NCI-H69 (cell line): ENCODE data around the gene NADSYN1.
"Not testable (repeated sequence)": the region's sequence is repeated elsewhere in the genome, so short reads cannot be mapped to it uniquely, and the experiment has no call there.

Experiments
- DNase-seq: peaks from one replicate; lab custom pipeline; 2025; lab: John Stamatoyannopoulos, UW

The NADSYN1 gene

GRCh38 chr11:71453037-71453917, at the start of gene NADSYN1:
TSS of gene NADSYN1 (plus strand) at chr11:71453203. CDS start at chr11:71453297, 94 bp downstream.
- peak; percentile 97 for DNase-seq

GRCh38 chr11:71404209-71404608, 48.8 kb upstream of the NADSYN1 start:
- no peak for DNase-seq

GRCh38 chr11:71406681-71407080, 46.3 kb upstream of the NADSYN1 start:
- DNase-seq = peak; percentile 70

- DNase-seq = no peak
These were observed 45.6 kb upstream of the NADSYN1 start for GRCh38 chr11:71407356-71407755.

GRCh38 chr11:71408826-71409225, 44.2 kb upstream of the NADSYN1 start:
- no peak for DNase-seq

GRCh38 chr11:71410363-71410966, 42.5 kb upstream of the NADSYN1 start:
- DNase-seq = no peak

- no peak for DNase-seq
These were observed 38.4 kb upstream of the NADSYN1 start for GRCh38 chr11:71414645-71415044.

- peak; percentile 25 for DNase-seq
These were observed 34.4 kb upstream of the NADSYN1 start for GRCh38 chr11:71418643-71419042.

GRCh38 chr11:71420455-71421241, 32.4 kb upstream of the NADSYN1 start:
- peak; percentile 78 for DNase-seq

- no peak for DNase-seq
These were observed 31.5 kb upstream of the NADSYN1 start for GRCh38 chr11:71421392-71421950.

- not testable (repeated sequence) for DNase-seq
These were observed 30.7 kb upstream of the NADSYN1 start for GRCh38 chr11:71422318-71422717.

- no peak for DNase-seq
These were observed 29.7 kb upstream of the NADSYN1 start for GRCh38 chr11:71423181-71423790.

- no peak for DNase-seq
These were observed 27.6 kb upstream of the NADSYN1 start for GRCh38 chr11:71425409-71425808.

GRCh38 chr11:71425860-71426259, 27.1 kb upstream of the NADSYN1 start:
- peak; percentile 82 for DNase-seq

GRCh38 chr11:71426413-71426812, 26.6 kb upstream of the NADSYN1 start:
- no peak for DNase-seq

- no peak for DNase-seq
These were observed 24.1 kb upstream of the NADSYN1 start for GRCh38 chr11:71428861-71429435.

GRCh38 chr11:71429701-71430100, 23.3 kb upstream of the NADSYN1 start:
- DNase-seq = no peak

GRCh38 chr11:71430166-71430565, 22.8 kb upstream of the NADSYN1 start:
- DNase-seq = no peak

GRCh38 chr11:71431271-71431670, 21.7 kb upstream of the NADSYN1 start:
- no peak for DNase-seq

- DNase-seq = no peak
These were observed 20.0 kb upstream of the NADSYN1 start for GRCh38 chr11:71432761-71433647.
